HTERT RPE-1 (cell line): ENCODE data around the gene ACSM2A.
"Not testable (repeated sequence)": the region's sequence is repeated elsewhere in the genome, so short reads cannot be mapped to it uniquely, and the experiment has no call there.

Source experiments
- in situ Hi-C: fragments of 300-500 bp; cut with MboI; formaldehyde crosslinking; loops from 4 replicates; pipeline ENCODE4 v1.14.3; 2020; ENCODE audit warnings: low sequenced_read_pairs

Gene ACSM2A

GRCh38 chr16:20453633-20454032 lies 2.3 kb downstream of the ACSM2A start:
- in situ Hi-C loops = not testable (repeated sequence)

GRCh38 chr16:20459227-20459626 lies 7.9 kb downstream of the ACSM2A start:
- in situ Hi-C loops = not testable (repeated sequence)

GRCh38 chr16:20460313-20460712 lies 9.0 kb downstream of the ACSM2A start:
- in situ Hi-C loops = not testable (repeated sequence)

GRCh38 chr16:20468954-20469353 lies 17.6 kb downstream of the ACSM2A start:
- in situ Hi-C loops = not testable (repeated sequence)

GRCh38 chr16:20469930-20470329 lies 18.6 kb downstream of the ACSM2A start:
- in situ Hi-C loops = not testable (repeated sequence)

GRCh38 chr16:20470732-20471131 lies 19.4 kb downstream of the ACSM2A start:
- in situ Hi-C loops = not testable (repeated sequence)

- in situ Hi-C loops = not testable (repeated sequence)
These were observed 25.9 kb downstream of the ACSM2A start for GRCh38 chr16:20477188-20477744.

GRCh38 chr16:20483989-20484388 lies 32.7 kb downstream of the ACSM2A start:
- in situ Hi-C loops = not testable (repeated sequence)

GRCh38 chr16:20484726-20485125 lies 33.4 kb downstream of the ACSM2A start:
- in situ Hi-C loops = no loop called here

- in situ Hi-C loops = no loop called here
These were observed 34.1 kb downstream of the ACSM2A start for GRCh38 chr16:20485408-20485807.

GRCh38 chr16:20490994-20491393 lies 39.7 kb downstream of the ACSM2A start:
- in situ Hi-C loops = not testable (repeated sequence)

GRCh38 chr16:20491448-20491847 lies 40.1 kb downstream of the ACSM2A start:
- in situ Hi-C loops = not testable (repeated sequence)

GRCh38 chr16:20504418-20504817 lies 53.1 kb downstream of the ACSM2A start:
- in situ Hi-C loops = no loop called here

- in situ Hi-C loops = no loop called here
These were observed 56.0 kb downstream of the ACSM2A start for GRCh38 chr16:20507280-20507679.

- in situ Hi-C loops = no loop called here
These were observed 59.0 kb downstream of the ACSM2A start for GRCh38 chr16:20510323-20510722.

- in situ Hi-C loops = no loop called here
These were observed 64.4 kb downstream of the ACSM2A start for GRCh38 chr16:20515688-20516090.

- in situ Hi-C loops = no loop called here
These were observed 65.8 kb downstream of the ACSM2A start for GRCh38 chr16:20517149-20517548.

GRCh38 chr16:20519231-20519630 lies 67.9 kb downstream of the ACSM2A start:
- in situ Hi-C loops = no loop called here

GRCh38 chr16:20520103-20520502 lies 68.8 kb downstream of the ACSM2A start:
- in situ Hi-C loops = no loop called here

- in situ Hi-C loops = not testable (repeated sequence)
These were observed 80.5 kb downstream of the ACSM2A start for GRCh38 chr16:20531795-20532194.

- in situ Hi-C loops = not testable (repeated sequence)
These were observed 81.0 kb downstream of the ACSM2A start for GRCh38 chr16:20532284-20532792.

- in situ Hi-C loops = not testable (repeated sequence)
These were observed 85.3 kb downstream of the ACSM2A start for GRCh38 chr16:20536669-20537068.
